Measurements from ENCODE around the gene SNRNP48.

The SNRNP48 gene

DNA sequence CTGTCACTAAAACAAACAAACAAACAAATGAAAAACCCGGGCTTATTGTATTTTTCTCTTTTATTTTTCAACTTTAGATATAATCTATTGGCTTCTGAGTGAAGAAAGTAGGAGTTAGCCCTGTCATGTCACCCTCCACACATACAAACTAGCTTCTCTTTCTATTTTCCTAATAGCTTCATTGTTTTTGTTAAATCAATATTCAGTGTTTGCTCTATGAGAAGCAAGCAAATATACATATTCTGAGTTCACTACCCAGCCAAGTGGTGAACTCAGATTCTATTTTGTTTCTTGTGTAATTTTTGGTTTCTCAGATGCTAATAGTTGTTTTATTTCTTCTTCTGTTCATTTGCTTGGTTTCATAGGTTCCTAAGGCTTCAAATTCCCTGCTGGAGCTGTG, 66.4 kb downstream of the SNRNP48 start:
- FAIRE-seq (no peak), DNase-seq (ENCODE audit: insufficient read length, low spot score) (no peak)
- no peak for TF ChIP-seq POLR2A (IDR thresholded peaks at IDR 0.05; ENCODE audit: low read depth, low read length)

DNA sequence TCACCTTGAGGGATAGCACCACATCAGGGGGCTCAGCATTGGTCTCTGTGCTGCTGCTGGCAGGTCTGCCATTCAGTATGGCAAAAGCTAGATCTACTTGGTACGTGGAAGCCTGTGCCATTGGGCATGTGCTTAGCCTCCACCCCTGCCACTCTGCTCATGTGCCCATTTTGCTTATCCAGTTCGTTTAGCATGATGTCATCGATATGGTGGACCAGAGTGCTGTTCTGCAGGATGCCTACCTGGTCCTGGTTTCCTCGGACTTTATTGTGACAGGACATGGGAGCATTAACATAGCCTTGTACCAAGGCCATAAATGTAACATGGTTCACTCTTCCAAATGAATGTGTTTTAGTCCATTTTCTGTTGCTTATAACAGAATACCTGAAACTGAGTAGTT, 68.5 kb downstream of the SNRNP48 start:
- DNase-seq (ENCODE audit: insufficient read length, low spot score), result no peak

DNA sequence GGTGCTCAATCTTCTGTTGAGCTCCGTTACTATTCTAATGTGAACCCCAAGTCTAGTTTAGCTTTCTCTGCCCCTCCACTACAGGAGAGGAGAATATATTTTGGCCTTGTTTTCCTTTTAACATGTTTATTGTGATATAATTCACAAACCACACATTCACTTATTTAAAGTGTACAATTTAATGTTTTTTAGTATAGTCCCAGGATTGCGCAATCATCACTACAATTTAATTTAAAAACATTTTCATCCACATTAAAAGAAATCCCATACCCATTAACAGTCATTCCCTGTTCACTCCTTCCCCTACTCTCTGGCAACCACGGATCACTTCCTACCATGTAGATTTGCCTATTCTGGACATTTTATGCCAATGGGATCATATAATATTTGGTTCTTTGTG, 71.4 kb downstream of the SNRNP48 start:
- no peak for DNase-seq (ENCODE audit: insufficient read length, low spot score)
- no peak for TF ChIP-seq POLR2A (IDR thresholded peaks at IDR 0.05; ENCODE audit: low read depth, low read length)
- FAIRE-seq, result no peak

More for the DNA sequence above, 68.5 kb downstream of the SNRNP48 start:
- FAIRE-seq, result no peak
- TF ChIP-seq POLR2A (IDR thresholded peaks at IDR 0.05; ENCODE audit: low read depth, low read length), result no peak

Measured in H54 (cell line).